HepG2 (cell line): ENCODE measurements around the gene GGTA1. TPM values are rescaled to one million over a fixed set of nuclear protein-coding genes. Genes with fewer than 3 reads are reported as not detected.

Source experiments
- ATAC-seq: fragments of 200-7000 bp; cut with Tn5 transposase; 3 replicates; pipeline ENCODE4 v1.9.1; 2020; ENCODE audit warnings: mild to moderate bottlenecking, moderate library complexity
- BruUV-seq: library from RNA; stranded (reverse); fragments of 400-500 nt; replicated peaks from 2 replicates; lab custom pipeline; 2021; lab: Mats Ljungman, UMichigan
- CTCF ChIA-PET: fragments of 300-600 bp; formaldehyde crosslinking; extraction: SDS; loops from one replicate; lab custom pipeline; 2021; ENCODE audit warnings: low total read pairs, inconsistent platforms, low intra/inter-chr PET ratio; lab: Yijun Ruan, JAX
- POLR2A ChIA-PET: fragments of 350-600 bp; sonication (Branson Sonifier 250); formaldehyde crosslinking; loops from one replicate; lab custom pipeline; 2020; ENCODE audit warnings: antibody characterized with exemption, inconsistent platforms; lab: Yijun Ruan, JAX
- DNase-seq: peaks from one replicate; pipeline ENCODE4 v3.0.0-alpha.2; 2015; ENCODE audit warnings: low spot score
- FAIRE-seq: peaks from 3 replicates; lab custom pipeline; 2011; peaks lifted over from hg19 to GRCh38; lab: Jason Lieb, UNC
- H2AFZ ChIP-seq: one replicate; pipeline ENCODE4 v1.6.1; 2011; ENCODE audit warnings: low read length, inconsistent platforms
- H3K27ac ChIP-seq: fragments of 300-600 bp; 3 replicates; pipeline ENCODE4 v1.8.0; 2011; ENCODE audit warnings: mixed run types, mild to moderate bottlenecking, mixed read lengths, low read length, inconsistent platforms; ENCODE audit not compliant: insufficient read depth; ENCODE audit errors: extremely low read length
- H3K27me3 ChIP-seq, 2 experiments: fragments of 200-600 bp in 1 of 2; 2 replicates in 1 of 2; 3 replicates in 1 of 2; pipeline versions ENCODE4 v1.6.0 to v1.8.0; 2011; ENCODE audit warnings: low read length in 2 of 2, mild to moderate bottlenecking in 2 of 2, moderate library complexity in 2 of 2, inconsistent platforms in 1 of 2; ENCODE audit not compliant: insufficient read depth in 2 of 2, control insufficient read depth in 1 of 2
- H3K36me3 ChIP-seq, 2 experiments: fragments of 200-600 bp in 1 of 2; replicated peaks in 1 of 2; 2 replicates in 1 of 2; 3 replicates in 1 of 2; pipeline versions ENCODE4 v1.5.1 to v1.8.0; 2011; ENCODE audit warnings: low read length in 2 of 2, inconsistent platforms in 1 of 2; ENCODE audit not compliant: insufficient read depth in 2 of 2, control insufficient read depth in 1 of 2
- H3K4me1 ChIP-seq: 2 replicates; pipeline ENCODE4 v1.5.1; 2012; ENCODE audit warnings: low read length, inconsistent platforms; ENCODE audit not compliant: insufficient read depth
- H3K4me2 ChIP-seq: 2 replicates; pipeline ENCODE4 v1.6.0; 2011; ENCODE audit warnings: low read depth, low read length, inconsistent platforms
- H3K4me3 ChIP-seq, 3 experiments: fragments of 200-600 bp in 1 of 3; sonication (generic), shearing (Covaris generic) in 1 of 3; replicated peaks in 1 of 3; 2 replicates each; pipeline ENCODE4 v1.5.1; 2011 to 2016; ENCODE audit warnings: low read length in 3 of 3, inconsistent platforms in 2 of 3, low read depth in 2 of 3, mild to moderate bottlenecking in 2 of 3, control low read depth in 1 of 3, mixed read lengths in 1 of 3; ENCODE audit not compliant: insufficient read depth in 1 of 3
- H3K79me2 ChIP-seq: one replicate; pipeline ENCODE4 v1.6.1; 2011; ENCODE audit warnings: low read length, inconsistent platforms; ENCODE audit not compliant: insufficient read depth
- H3K9ac ChIP-seq: 2 replicates; pipeline ENCODE4 v1.6.0; 2011; ENCODE audit warnings: mild to moderate bottlenecking, low read depth, low read length, inconsistent platforms; ENCODE audit not compliant: insufficient read depth
- H3K9me3 ChIP-seq: 2 replicates; pipeline ENCODE4 v1.5.1; 2012; ENCODE audit warnings: mild to moderate bottlenecking, low read length
- H4K20me1 ChIP-seq: 2 replicates; pipeline ENCODE4 v1.6.0; 2011; ENCODE audit warnings: inconsistent platforms, mild to moderate bottlenecking, low read length, moderate library complexity; ENCODE audit not compliant: insufficient read depth
- ATM ChIP-seq: fragments of 450-650 bp; IDR thresholded peaks from 2 replicates; pipeline ENCODE4 v1.7.1; 2017; ENCODE audit warnings: mild to moderate bottlenecking, borderline replicate concordance
- CENPX ChIP-seq: sonication (generic); formaldehyde crosslinking; IDR thresholded peaks from 2 replicates; pipeline ENCODE4 v1.9.0; 2021; ENCODE audit warnings: mild to moderate bottlenecking, missing genetic modification reagents, moderate library complexity
- ELF3 ChIP-seq: IDR thresholded peaks from 2 replicates; pipeline ENCODE4 v1.6.1; 2016; ENCODE audit warnings: missing genetic modification reagents, missing compliant biosample characterization
- GATAD1 ChIP-seq: IDR thresholded peaks from 2 replicates; pipeline ENCODE4 v1.6.1; 2016; ENCODE audit warnings: missing genetic modification reagents, missing compliant biosample characterization
- HDAC6 ChIP-seq: fragments of 200-600 bp; sonication (generic); IDR thresholded peaks from 2 replicates; pipeline ENCODE4 v1.7.0; 2017; ENCODE audit warnings: mild to moderate bottlenecking, antibody characterized with exemption, low read length, low read depth
- HMGA1 ChIP-seq: sonication (generic); formaldehyde crosslinking; conservative IDR thresholded peaks from 2 replicates; pipeline ENCODE4 v1.4.0; 2020; ENCODE audit warnings: missing genetic modification reagents
- HOXD1 ChIP-seq: sonication (generic); formaldehyde crosslinking; IDR thresholded peaks from 2 replicates; pipeline ENCODE4 v1.5.0; 2020; ENCODE audit warnings: missing genetic modification reagents
- NCOA1 ChIP-seq: sonication (generic); formaldehyde crosslinking; IDR thresholded peaks from 2 replicates; pipeline ENCODE4 v1.9.0; 2021; ENCODE audit warnings: missing genetic modification reagents
- PAF1 ChIP-seq: IDR thresholded peaks from 2 replicates; pipeline ENCODE4 v1.6.1; 2016; ENCODE audit warnings: missing genetic modification reagents, missing compliant biosample characterization
- SMAD3 ChIP-seq: sonication (generic); formaldehyde crosslinking; IDR thresholded peaks from 2 replicates; pipeline ENCODE4 v1.4.0; 2020; ENCODE audit warnings: missing genetic modification reagents
- SSRP1 ChIP-seq: IDR thresholded peaks from 2 replicates; pipeline ENCODE4 v1.6.1; 2016; ENCODE audit warnings: control low read depth
- TARDBP ChIP-seq: sonication (generic); formaldehyde crosslinking; IDR thresholded peaks from 2 replicates; pipeline ENCODE4 v1.8.0; 2022; ENCODE audit warnings: mild to moderate bottlenecking, missing genetic modification reagents
- ZEB1 ChIP-seq: IDR thresholded peaks from 2 replicates; pipeline ENCODE4 v1.6.1; 2012; ENCODE audit warnings: mild to moderate bottlenecking, low read depth, inconsistent platforms; ENCODE audit not compliant: insufficient replicate concordance
- ZNF180 ChIP-seq: sonication (generic); formaldehyde crosslinking; IDR thresholded peaks from 2 replicates; pipeline ENCODE4 v1.4.0; 2020; ENCODE audit warnings: low read depth, missing genetic modification reagents, borderline replicate concordance
- ZNF235 ChIP-seq: sonication (generic); formaldehyde crosslinking; IDR thresholded peaks from 2 replicates; pipeline ENCODE4 v1.8.1; 2023; ENCODE audit warnings: mild to moderate bottlenecking, missing genetic modification reagents, borderline replicate concordance
- ZNF446 ChIP-seq: sonication (generic); formaldehyde crosslinking; IDR thresholded peaks from 2 replicates; pipeline ENCODE4 v1.5.0; 2020; ENCODE audit warnings: mild to moderate bottlenecking, missing genetic modification reagents
- ZNF484 ChIP-seq: sonication (generic); formaldehyde crosslinking; IDR thresholded peaks from 2 replicates; pipeline ENCODE4 v1.5.1; 2020; ENCODE audit warnings: mild to moderate bottlenecking, low read depth, missing genetic modification reagents, borderline replicate concordance
- ZNF496 ChIP-seq: sonication (generic); formaldehyde crosslinking; IDR thresholded peaks from 2 replicates; pipeline ENCODE4 v1.8.1; 2023; ENCODE audit warnings: mild to moderate bottlenecking, moderate library complexity, missing genetic modification reagents; ENCODE audit not compliant: insufficient replicate concordance
- ZNF839 ChIP-seq: sonication (generic); formaldehyde crosslinking; IDR thresholded peaks from 2 replicates; pipeline ENCODE4 v1.4.0; 2020; ENCODE audit warnings: missing genetic modification reagents, mild to moderate bottlenecking, borderline replicate concordance
- WGBS: methylation state at CpG from one replicate; pipeline ENCODE4 v1.1.6; 2017; ENCODE audit warnings: low lambda C conversion rate; 5-methylcytosine and 5-hydroxymethylcytosine counted together
- in situ Hi-C: cut with HindIII; loops from 2 replicates; pipeline ENCODE4 v1.10.0; 2017; ENCODE audit warnings: low pct_unique_long_range_greater_than_20kb; ENCODE audit not compliant: extremely low pct_ligation_motif_present
- intact Hi-C: fragments of 100-400 bp; cut with micrococcal nuclease; formaldehyde crosslinking; loops from one replicate; pipeline ENCODE4 v1.10.0; 2022; ENCODE audit not compliant: unreplicated experiment
- polyA plus RNA-seq, 8 experiments: library from polyadenylated mRNA; depleted of rRNA in 3 of 8; stranded (reverse) in 7 of 8; unstranded in 1 of 8; fragments of >200 nt; fragmentation: Illumina TruSeq in 4 of 8; extraction: Trizol in 4 of 8; gene quantifications; 2 replicates each; pipeline versions ENCODE4 v1.2.1 to v1.2.3, GENCODE V29; 2011 to 2016; ENCODE audit warnings: low read depth in 4 of 8, missing spikeins in 1 of 8, mixed read lengths in 1 of 8; ENCODE audit not compliant: insufficient read depth in 1 of 8
- total RNA-seq, 5 experiments: library from RNA; depleted of rRNA; stranded (reverse); fragments of >200 nt; fragmentation: Illumina TruSeq; extraction: Trizol; gene quantifications; 2 replicates each; pipeline ENCODE4 v1.2.3, GENCODE V29; 2016; ENCODE audit warnings: low read depth in 1 of 5
- TF ChIP-seq, protein P1 (sequence below): sonication (generic); formaldehyde crosslinking; IDR thresholded peaks from 2 replicates; pipeline ENCODE4 v1.4.0; 2020; ENCODE audit warnings: missing genetic modification reagents, borderline replicate concordance
- TF ChIP-seq, protein P2 (sequence below): IDR thresholded peaks from 2 replicates; pipeline ENCODE4 v1.6.1; 2018; ENCODE audit warnings: missing genetic modification reagents
- TF ChIP-seq, protein P3 (sequence below): sonication (generic); formaldehyde crosslinking; IDR thresholded peaks from 2 replicates; pipeline ENCODE4 v1.4.0; 2020; ENCODE audit warnings: missing genetic modification reagents
- TF ChIP-seq, protein P4 (sequence below): sonication (generic); formaldehyde crosslinking; IDR thresholded peaks from 2 replicates; pipeline ENCODE4 v1.4.0; 2020; ENCODE audit warnings: missing genetic modification reagents

Gene GGTA1
- total and polyA plus RNA-seq, 2 of the 13 experiments (the other 11 are each of a cell fraction or from before 2014, with no cell fraction given), result not detected

DNA sequence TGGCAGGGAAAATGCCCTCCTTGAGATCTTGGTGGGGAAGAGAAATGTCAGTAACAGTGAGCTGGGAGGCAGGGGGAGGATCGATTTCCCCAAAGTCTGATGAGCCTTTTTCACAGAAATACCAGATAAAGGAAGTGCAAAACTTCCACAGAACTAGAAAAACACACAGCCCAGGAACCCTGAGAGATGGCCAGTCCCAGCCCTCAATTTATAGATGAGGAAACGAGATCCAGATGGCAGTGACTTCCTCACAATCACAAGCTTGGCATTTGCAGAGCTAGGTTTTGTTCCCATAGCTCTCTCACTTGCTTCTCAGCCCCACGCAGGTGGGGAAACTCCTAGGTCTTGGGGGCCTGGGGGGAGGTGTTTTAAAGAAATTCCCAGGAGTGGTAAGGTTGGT lies 3.8 kb upstream of the GGTA1 start (continued):
- TF ChIP-seq, protein P1, sequence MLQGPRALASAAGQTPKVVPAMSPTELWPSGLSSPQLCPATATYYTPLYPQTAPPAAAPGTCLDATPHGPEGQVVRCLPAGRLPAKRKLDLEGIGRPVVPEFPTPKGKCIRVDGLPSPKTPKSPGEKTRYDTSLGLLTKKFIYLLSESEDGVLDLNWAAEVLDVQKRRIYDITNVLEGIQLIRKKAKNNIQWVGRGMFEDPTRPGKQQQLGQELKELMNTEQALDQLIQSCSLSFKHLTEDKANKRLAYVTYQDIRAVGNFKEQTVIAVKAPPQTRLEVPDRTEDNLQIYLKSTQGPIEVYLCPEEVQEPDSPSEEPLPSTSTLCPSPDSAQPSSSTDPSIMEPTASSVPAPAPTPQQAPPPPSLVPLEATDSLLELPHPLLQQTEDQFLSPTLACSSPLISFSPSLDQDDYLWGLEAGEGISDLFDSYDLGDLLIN, result no peak
- TF ChIP-seq SSRP1, result no peak
- TF ChIP-seq, protein P2, sequence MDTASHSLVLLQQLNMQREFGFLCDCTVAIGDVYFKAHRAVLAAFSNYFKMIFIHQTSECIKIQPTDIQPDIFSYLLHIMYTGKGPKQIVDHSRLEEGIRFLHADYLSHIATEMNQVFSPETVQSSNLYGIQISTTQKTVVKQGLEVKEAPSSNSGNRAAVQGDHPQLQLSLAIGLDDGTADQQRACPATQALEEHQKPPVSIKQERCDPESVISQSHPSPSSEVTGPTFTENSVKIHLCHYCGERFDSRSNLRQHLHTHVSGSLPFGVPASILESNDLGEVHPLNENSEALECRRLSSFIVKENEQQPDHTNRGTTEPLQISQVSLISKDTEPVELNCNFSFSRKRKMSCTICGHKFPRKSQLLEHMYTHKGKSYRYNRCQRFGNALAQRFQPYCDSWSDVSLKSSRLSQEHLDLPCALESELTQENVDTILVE (CRISPR knock-in tag), result no peak
- TF ChIP-seq ELF3 (CRISPR knock-in tag), result no peak
- TF ChIP-seq, protein P3, sequence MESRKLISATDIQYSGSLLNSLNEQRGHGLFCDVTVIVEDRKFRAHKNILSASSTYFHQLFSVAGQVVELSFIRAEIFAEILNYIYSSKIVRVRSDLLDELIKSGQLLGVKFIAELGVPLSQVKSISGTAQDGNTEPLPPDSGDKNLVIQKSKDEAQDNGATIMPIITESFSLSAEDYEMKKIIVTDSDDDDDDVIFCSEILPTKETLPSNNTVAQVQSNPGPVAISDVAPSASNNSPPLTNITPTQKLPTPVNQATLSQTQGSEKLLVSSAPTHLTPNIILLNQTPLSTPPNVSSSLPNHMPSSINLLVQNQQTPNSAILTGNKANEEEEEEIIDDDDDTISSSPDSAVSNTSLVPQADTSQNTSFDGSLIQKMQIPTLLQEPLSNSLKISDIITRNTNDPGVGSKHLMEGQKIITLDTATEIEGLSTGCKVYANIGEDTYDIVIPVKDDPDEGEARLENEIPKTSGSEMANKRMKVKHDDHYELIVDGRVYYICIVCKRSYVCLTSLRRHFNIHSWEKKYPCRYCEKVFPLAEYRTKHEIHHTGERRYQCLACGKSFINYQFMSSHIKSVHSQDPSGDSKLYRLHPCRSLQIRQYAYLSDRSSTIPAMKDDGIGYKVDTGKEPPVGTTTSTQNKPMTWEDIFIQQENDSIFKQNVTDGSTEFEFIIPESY, result no peak
- TF ChIP-seq ZNF180, result no peak
- no peak for TF ChIP-seq ZNF496
- no peak for TF ChIP-seq HOXD1
- TF ChIP-seq HMGA1 (CRISPR knock-in tag), result no peak
- no peak for TF ChIP-seq ZEB1

DNA sequence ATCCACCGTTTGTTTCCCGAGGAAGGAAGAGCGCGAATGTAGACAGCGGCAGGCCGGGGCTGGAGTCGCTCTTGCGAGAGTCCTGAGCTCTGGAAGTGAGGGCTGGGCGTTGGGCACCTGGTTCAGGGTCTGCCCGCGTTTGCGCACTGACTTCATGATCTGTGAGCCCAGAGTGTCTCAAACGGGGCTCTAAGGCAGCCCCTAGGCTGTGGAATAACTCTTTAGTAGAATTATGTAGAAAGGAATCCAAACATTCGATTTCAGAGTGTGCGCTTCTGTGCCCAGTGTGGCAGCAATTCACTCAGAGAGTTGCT lies 478 bp upstream of the GGTA1 start:
- Histone ChIP-seq H3K36me3 (no peaks in the 10 kb centered on the region), H2AFZ (no peak overlapping the region), H3K4me2 (peak overlapping the region; percentile 66), H3K9ac (no peak overlapping the region), H4K20me1 (peaks cover 5% of the 10 kb centered on the region; the same call in 1 of the 2 replicates), H3K27ac (no peak overlapping the region), H3K4me1 (peaks cover 21% of the 10 kb centered on the region), H3K27me3 (peaks cover 7 to 53% of the 10 kb centered on the region in 2 experiments), H3K9me3 (peaks cover 5% of the 10 kb centered on the region; the same call in 1 of the 2 replicates), H3K79me2 (no peaks in the 10 kb centered on the region)
- ATAC-seq (no peak), DNase-seq (no peak), FAIRE-seq (no peak)
- CTCF ChIA-PET, result no interaction called here
- BruUV-seq, result no TSS peak
- intact Hi-C loops (no loop called here), in situ Hi-C loops (no loop called here)
- POLR2A ChIA-PET, result no interaction called here
- WGBS, result 42% methylated on average over 14 of the region's 15 CpGs
- no peak for TF ChIP-seq TARDBP (CRISPR knock-in tag)
- TF ChIP-seq ZNF839, result no peak
- no peak for TF ChIP-seq SMAD3 (CRISPR knock-in tag)
- TF ChIP-seq, protein P4, sequence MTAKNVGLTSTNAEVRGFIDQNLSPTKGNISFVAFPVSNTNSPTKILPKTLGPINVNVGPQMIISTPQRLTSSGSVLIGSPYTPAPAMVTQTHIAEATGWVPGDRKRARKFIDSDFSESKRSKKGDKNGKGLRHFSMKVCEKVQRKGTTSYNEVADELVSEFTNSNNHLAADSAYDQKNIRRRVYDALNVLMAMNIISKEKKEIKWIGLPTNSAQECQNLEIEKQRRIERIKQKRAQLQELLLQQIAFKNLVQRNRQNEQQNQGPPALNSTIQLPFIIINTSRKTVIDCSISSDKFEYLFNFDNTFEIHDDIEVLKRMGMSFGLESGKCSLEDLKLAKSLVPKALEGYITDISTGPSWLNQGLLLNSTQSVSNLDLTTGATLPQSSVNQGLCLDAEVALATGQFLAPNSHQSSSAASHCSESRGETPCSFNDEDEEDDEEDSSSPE (CRISPR knock-in tag), result no peak
- TF ChIP-seq HDAC6, result no peak
- no peak for TF ChIP-seq PAF1 (CRISPR knock-in tag)
- no peak for TF ChIP-seq ZNF446 (CRISPR knock-in tag)
- TF ChIP-seq CENPX (CRISPR knock-in tag), result no peak
- no peak for TF ChIP-seq NCOA1 (CRISPR knock-in tag)
- TF ChIP-seq ATM, result no peak
- TF ChIP-seq GATAD1 (CRISPR knock-in tag), result no peak
- TF ChIP-seq ZNF484 (CRISPR knock-in tag), result no peak
- no peak for TF ChIP-seq ZNF235 (CRISPR knock-in tag)
- TF ChIP-seq, all 625 proteins: peak for 0
- peak overlapping the region in 1 of 3 experiments; percentile 46; a peak in 1 of 6 replicates for H3K4me3 ChIP-seq
